DMS 273 (cell line): ENCODE results near the gene ABI3BP.
"Not testable (repeated sequence)": the region's sequence is repeated elsewhere in the genome, so short reads cannot be mapped to it uniquely, and the experiment has no call there.

Experiments used
- DNase-seq: peaks from one replicate; lab custom pipeline; 2025; ENCODE audit not compliant: unreplicated experiment; lab: John Stamatoyannopoulos, UW

Gene ABI3BP

GRCh38 chr3:100993309-100993708, at the start of gene ABI3BP:
ABI3BP (minus strand) TSS chr3:100993421; CDS start chr3:100993384, 37 bp downstream.
- peak; percentile 10 for DNase-seq

GRCh38 chr3:101039285-101039684, 46.1 kb upstream of the ABI3BP start:
- peak; percentile 79 for DNase-seq

- DNase-seq, result no peak
Observed at GRCh38 chr3:101038880-101039279, 45.7 kb upstream of the ABI3BP start.

GRCh38 chr3:101038393-101038792, 45.2 kb upstream of the ABI3BP start:
- no peak for DNase-seq

GRCh38 chr3:101037613-101038012, 44.4 kb upstream of the ABI3BP start:
- DNase-seq, result no peak

- DNase-seq, result no peak
Observed at GRCh38 chr3:101036676-101037075, 43.5 kb upstream of the ABI3BP start.

- DNase-seq, result no peak
Observed at GRCh38 chr3:101036213-101036618, 43.0 kb upstream of the ABI3BP start.

- no peak for DNase-seq
Observed at GRCh38 chr3:101027286-101027685, 34.1 kb upstream of the ABI3BP start.

GRCh38 chr3:101026881-101027280, 33.7 kb upstream of the ABI3BP start:
- no peak for DNase-seq

- DNase-seq, result no peak
Observed at GRCh38 chr3:101026244-101026643, 33.0 kb upstream of the ABI3BP start.

- DNase-seq, result no peak
Observed at GRCh38 chr3:101020351-101021015, 27.3 kb upstream of the ABI3BP start.

GRCh38 chr3:101017017-101017416, 23.8 kb upstream of the ABI3BP start:
- DNase-seq, result no peak

GRCh38 chr3:101012312-101012711, 19.1 kb upstream of the ABI3BP start:
- not testable (repeated sequence) for DNase-seq

- DNase-seq, result no peak
Observed at GRCh38 chr3:101011136-101011535, 17.9 kb upstream of the ABI3BP start.

- no peak for DNase-seq
Observed at GRCh38 chr3:101010296-101010695, 17.1 kb upstream of the ABI3BP start.

GRCh38 chr3:101009386-101009785, 16.2 kb upstream of the ABI3BP start:
- no peak for DNase-seq

- DNase-seq, result no peak
Observed at GRCh38 chr3:100999160-100999559, 5.9 kb upstream of the ABI3BP start.

- no peak for DNase-seq
Observed at GRCh38 chr3:100994809-100995208, 1.6 kb upstream of the ABI3BP start.

GRCh38 chr3:100994187-100994586, 966 bp upstream of the ABI3BP start:
- no peak for DNase-seq

GRCh38 chr3:100992231-100993012, 799 bp downstream of the ABI3BP start:
- DNase-seq, result no peak

GRCh38 chr3:100988080-100988479, 5.1 kb downstream of the ABI3BP start:
- no peak for DNase-seq

GRCh38 chr3:100984308-100984707, 8.9 kb downstream of the ABI3BP start:
- no peak for DNase-seq
